A549 treated with GW870086 at 1 μM for 4 hours (cell line): ENCODE results near the gene ZNF780B. TPM values are rescaled to one million over a fixed set of nuclear protein-coding genes. Genes with fewer than 3 reads are reported as not detected.

Experiments
- total RNA-seq: library from RNA; stranded (reverse); fragments of 200-300 nt; extraction: Qiagen RNA extraction; gene quantifications from 5 replicates; pipeline ENCODE4 v1.2.3, GENCODE V29; 2022; ENCODE audit warnings: low read depth

ZNF780B gene
- 6.0 to 8.2 TPM (median 6.8 TPM) in 5 replicates for total RNA-seq

GRCh38 chr19:40055832-40056504, at the start of gene ZNF780B:
Gene ZNF780B (minus strand): TSS chr19:40056231. CDS start chr19:40050332, 5,899 bp downstream.

GRCh38 chr19:40090241-40091204, 34.5 kb upstream of the ZNF780B start, which contains the start of gene ZNF780A:
Gene ZNF780A (minus strand): TSS chr19:40090943. CDS start chr19:40084753, 6,190 bp downstream.

DNA sequence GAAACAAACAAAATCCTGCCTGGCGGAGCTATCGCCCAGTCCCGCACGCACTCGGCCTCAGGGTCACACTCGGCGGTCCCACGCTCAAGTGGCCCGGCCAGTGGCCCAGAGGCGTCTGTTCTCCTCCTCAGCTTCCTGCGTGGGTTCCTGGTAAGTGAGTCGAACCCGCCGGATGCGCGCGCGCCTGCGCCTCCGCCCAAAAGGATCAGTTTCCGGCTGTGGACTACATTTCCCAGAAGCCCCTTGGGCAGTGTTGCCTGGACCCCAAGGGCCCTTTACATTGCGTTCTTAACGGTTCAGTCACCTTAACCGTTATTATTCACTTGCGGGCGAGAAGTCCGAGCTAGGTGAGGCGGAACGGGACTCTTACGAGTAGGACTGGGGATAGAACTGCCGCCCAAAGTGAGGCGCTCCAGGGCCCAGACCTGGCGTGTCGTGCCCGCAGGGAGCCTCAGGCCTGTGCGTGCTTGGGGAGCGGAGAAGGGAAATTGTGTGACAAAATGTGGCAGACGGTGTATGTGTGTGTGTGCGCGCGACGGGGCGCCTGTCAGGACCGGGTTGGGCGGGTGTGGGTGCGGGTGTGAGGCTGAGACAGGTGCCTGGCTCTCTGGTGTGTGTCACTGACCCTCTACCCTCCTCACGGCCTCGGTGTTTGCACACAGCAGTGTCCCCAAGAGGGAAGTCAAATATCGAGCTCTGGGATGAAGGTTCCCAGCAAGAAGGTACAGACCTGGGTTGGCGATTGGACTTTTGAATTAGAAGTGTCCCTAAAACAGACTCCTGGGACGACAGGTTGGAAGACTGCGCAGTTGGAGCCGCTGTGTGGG, 59.0 kb downstream of the ZNF780B start, which contains the start of gene ZNF546:
TSS of gene ZNF546 (plus strand) at position 250 of the 827 bp plus-strand sequence. CDS start 1,267 bp downstream, outside the sequence.

Other genes with a start within 250 kb of the ZNF780B start
- 16.7 to 22.1 TPM (median 20.6 TPM) in 5 replicates for gene DYRK1B, start 222.1 kb downstream of the ZNF780B start, total RNA-seq
- 596 to 756 TPM (median 711 TPM) in 5 replicates for gene FBL, start 209.9 kb downstream of the ZNF780B start, total RNA-seq
- 0.54 to 1.1 TPM (median 0.87 TPM) in 5 replicates for gene FCGBP, start 121.6 kb downstream of the ZNF780B start, total RNA-seq
- 263 to 295 TPM (median 276 TPM) in 5 replicates for gene PSMC4, start 85.1 kb downstream of the ZNF780B start, total RNA-seq
- gene ZNF546, start 59.2 kb downstream of the ZNF780B start, total RNA-seq = 2.1 to 3.2 TPM (median 2.4 TPM) in 5 replicates
- gene ZNF780A, start 34.7 kb upstream of the ZNF780B start, total RNA-seq = 28.9 to 33.3 TPM (median 31.7 TPM) in 5 replicates
- 13.0 to 17.0 TPM (median 16.0 TPM) in 5 replicates for gene MAP3K10, start 135.2 kb upstream of the ZNF780B start, total RNA-seq
- gene TTC9B, start 162.2 kb upstream of the ZNF780B start, total RNA-seq = 0.29 to 0.62 TPM (median 0.48 TPM) in 5 replicates
- 0.13 to 0.23 TPM (median 0.20 TPM) in 4 of 5 replicates, not detected in the other for gene CCNP, start 170.5 kb upstream of the ZNF780B start, total RNA-seq
- 113 to 197 TPM (median 176 TPM) in 5 replicates for gene AKT2, start 229.1 kb upstream of the ZNF780B start, total RNA-seq